Stimulated activated CD4-positive, alpha-beta T cell treated with anti-CD3 and anti-CD28 coated beads, TNF-alpha, amount 100 ng/mL, for 24 hours (primary cell): Measurements from ENCODE around the gene CCDC88B.
"Not testable (repeated sequence)": the region's sequence is repeated elsewhere in the genome, so short reads cannot be mapped to it uniquely, and the experiment has no call there.

Experiments
- DNase-seq, 3 experiments: peaks; one replicate each; pipeline ENCODE4 v3.0.0-alpha.2; 2020; ENCODE audit warnings: low read depth in 3 of 3

CCDC88B gene

DNA sequence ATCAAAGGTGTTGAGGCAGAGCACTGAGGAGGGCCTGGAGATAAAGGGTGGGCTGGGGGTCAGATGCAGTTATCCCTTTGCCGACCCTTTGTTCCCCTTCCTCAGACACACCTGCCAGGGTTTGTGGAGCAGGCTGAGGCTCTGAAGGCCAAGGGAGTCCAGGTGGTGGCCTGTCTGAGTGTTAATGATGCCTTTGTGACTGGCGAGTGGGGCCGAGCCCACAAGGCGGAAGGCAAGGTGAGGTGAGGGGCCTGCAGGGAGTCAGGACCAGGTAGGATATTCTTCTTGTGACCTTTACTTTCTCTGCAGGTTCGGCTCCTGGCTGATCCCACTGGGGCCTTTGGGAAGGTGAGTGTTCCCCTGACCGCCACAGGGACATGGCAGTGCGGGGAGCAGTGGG lies 19.4 kb upstream of the CCDC88B start:
- DNase-seq: no peak

- no peak for DNase-seq
These were observed 19.0 kb upstream of the CCDC88B start for GRCh38 chr11:64321026-64321425.

- no peak for DNase-seq
These were observed 18.5 kb upstream of the CCDC88B start for GRCh38 chr11:64321533-64321932.

DNA sequence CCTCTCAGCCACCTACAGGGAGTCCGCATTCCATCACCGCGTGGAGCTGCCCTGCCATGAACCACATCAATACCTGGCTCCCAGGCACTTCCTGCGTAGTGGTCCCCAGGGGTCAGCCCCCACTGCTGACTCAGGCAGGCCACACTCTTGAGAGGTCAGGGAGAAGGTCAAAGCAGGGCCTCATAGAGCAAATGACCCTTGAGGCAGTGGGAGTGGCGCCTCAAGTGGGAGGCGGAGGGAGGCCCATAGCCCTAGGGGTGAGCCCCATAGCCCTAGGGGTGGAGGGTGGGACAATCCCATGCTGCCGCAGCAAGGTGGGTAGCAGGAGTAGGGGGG lies 17.1 kb upstream of the CCDC88B start:
- no peak for DNase-seq

- no peak for DNase-seq
These were observed 16.6 kb upstream of the CCDC88B start for GRCh38 chr11:64323373-64323772.

DNA sequence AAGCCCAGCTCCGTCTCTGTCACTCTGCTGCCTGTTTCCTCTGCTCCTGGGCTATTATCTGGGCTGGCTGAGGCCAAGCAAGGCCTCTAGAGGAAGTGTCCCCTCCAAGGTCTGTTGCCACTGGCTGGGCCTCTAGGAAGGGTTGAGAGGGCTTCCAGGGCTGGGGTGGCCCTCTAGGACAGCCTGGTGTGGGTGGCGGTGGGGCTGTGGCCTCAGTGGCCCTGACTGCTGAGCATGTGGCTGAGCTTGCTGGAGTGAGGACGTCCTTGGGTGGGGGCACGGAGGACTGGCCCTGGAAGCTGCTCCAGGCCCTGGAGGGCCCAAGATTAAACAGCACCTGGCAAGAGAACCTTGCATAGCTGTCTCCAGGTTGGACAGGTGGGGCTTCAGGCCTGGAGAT lies 16.0 kb upstream of the CCDC88B start:
- DNase-seq: not testable (repeated sequence)

DNA sequence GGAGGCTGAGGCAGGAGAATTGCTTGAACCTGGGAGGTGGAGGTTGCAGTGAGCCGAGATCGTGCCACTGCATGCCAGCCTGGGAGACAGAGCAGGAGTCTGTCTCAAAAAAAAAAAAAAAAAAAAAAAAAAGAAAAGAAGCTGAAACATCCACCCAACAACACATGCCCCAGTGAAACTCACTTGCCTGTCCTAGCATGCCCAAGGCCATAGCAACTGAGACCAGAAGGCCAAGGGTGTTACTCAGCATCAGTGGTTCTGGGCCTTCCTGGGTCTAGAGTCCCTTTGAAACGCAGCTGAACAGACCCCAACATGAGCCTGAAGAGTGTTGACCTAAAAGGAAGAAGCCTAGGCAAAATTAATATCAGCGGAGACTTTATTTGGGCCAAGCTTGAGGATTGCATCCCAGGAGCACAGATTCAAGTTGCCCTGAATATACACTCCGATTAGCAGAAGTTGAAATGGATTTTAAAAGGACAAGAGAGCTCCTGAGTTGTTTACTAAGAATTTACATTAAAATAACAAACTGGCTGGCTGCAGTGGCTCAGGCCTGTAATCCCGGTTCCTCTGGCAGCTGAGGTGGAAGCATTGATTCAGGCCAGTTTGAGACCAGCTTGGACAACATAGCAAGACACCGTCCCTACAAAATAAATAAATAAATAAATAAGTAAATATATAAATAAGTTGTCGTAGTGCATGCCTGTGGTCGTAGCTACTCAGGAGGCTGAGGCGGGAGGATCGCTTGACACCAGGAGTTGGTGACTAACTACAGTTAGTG lies 15.1 kb upstream of the CCDC88B start:
- no peak for DNase-seq

DNA sequence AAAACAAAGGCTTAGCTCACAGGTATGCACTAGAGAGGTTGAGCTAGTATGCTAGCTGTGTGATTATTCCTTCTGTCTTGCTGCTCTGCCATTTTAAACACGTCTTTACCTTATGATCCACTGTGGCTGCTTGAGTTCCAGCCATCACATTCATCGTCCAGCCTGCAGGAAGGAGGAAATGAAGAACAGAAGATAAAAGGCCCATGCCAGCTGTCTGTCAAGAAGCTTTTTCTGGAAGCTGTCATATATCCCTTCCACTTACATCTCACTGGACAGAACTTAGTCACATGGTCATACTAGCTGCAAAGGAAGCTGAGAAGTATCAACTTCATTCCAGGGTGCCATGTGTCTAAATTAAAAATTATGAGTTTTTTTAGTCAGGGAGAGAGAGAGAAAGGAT lies 12.6 kb upstream of the CCDC88B start:
- DNase-seq: no peak

DNA sequence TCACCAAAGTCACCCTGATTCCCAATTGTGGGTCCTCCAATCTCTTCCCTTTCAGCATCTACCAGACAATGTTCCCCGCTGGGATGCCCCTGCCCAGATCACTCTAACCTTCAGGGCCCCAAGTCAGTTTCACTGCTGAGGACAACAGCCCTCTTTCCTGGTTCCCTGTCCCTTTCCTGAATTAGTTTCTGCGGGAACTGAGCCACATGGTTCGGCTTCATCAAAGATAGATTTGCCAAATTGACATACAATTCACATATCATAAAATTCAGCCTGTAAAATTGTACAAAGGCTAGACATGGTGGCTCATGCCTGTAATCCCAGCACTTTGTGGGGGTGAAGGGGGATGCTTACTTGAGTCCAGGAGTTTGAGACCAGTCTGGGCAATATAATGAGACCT lies 12.0 kb upstream of the CCDC88B start:
- DNase-seq: no peak

DNA sequence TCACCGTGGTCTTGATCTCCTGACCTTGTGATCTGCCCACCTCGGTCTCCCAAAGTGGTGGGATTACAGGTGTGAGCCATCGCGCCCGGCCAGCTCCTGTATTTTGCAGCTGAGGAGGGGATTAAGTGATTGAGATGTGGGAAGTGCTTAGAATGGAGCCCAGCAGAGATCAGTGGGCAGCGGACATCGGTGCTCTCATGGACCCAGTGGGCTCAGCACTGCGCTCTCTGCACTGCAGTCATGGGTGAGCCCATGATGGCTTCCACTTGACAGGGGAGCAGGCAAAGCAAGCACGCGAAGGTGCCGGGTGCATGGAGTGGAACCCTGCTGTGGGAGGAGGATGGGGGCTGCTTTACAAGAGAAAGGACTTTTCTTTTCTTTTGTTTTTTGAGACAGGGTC lies 9.1 kb upstream of the CCDC88B start:
- no peak for DNase-seq

DNA sequence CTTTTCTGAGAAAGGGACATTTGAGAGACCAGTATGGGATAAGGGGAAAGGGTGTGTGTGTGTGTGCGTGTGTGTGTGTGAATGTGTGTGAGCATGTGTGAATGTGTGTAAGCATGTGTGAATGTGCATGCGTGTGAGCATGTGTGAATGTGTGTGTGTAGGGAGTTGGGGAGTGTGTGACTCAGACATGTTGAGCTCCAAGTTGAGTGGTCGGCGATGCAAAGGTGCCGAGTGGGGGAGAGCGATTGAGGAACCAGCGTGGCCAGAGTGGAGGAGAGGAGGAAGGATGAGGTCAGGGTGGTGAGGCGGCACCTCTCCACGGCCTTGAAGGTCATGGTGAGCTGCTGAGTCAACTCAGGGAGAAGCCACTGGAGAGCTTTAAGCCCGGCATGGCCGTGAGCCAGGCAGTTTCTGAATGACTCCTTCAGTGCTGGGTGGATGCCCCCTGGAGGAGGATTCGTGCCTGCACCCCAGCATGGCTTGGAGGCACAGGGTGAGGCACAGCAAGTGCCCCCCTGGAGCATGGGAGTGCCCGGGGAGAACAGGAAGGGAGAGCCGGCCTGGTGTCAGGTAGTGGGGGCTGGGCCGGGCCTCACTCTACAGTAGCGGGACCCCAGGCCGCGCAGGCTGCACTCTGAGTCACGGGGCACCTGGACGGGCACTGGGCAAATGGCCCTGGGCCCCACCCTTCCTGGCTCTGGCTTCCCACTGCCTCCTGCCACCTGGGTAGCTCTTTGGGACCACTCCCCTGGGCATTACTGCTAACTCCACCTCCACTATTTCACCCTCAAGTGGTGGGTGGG lies 8.2 kb upstream of the CCDC88B start:
- DNase-seq: peak in 2 of 3 experiments; percentile 52 to 77

- DNase-seq: no peak
These were observed 6.4 kb upstream of the CCDC88B start for GRCh38 chr11:64333556-64333955.

DNA sequence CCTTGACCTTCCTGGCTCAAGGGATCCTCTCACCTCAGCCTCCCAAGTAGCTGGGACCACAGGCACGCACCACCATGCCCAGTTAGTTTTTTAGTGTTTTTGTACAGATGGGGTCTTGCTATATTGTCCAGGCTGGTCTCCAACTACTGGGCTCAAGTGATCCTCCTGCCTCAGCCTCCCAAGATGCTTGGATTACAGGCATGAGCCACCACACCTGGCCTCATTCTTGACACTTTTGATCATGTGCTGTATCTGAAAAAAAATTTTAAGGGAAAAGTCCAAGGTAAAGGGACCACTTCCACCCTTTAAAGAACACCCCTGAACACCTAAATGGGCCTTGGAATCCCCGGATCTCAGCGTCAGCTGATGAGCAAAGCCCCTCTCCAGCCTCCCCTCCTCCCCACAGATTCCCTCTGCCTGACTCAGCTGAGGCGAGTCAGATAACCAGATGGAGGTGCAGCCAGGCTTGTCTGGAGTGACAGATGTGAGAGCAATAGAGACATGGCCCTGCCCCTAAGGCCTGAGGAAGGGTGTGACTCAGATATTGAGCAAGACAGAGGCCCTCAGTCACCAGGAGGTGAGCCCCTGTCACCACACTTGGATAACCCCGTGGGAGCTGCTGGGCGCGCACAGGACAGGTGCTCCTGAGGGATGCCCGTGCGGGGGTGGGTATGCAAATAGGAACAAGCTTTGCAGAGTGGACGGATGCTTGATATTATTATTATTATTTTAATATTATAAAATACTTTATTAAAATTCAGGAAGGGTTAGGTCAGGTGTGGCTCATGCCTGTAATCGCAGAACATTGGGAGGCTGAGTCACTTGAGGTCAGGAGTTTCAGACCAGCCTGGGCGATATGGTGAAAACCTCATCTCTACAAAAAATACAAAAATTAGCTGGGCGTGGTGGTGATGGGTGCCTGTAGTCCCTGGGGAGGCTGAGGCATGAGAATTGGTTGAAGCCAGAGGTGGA lies 5.0 kb upstream of the CCDC88B start:
- peak in 1 of 3 experiments; percentile 43 for DNase-seq

DNA sequence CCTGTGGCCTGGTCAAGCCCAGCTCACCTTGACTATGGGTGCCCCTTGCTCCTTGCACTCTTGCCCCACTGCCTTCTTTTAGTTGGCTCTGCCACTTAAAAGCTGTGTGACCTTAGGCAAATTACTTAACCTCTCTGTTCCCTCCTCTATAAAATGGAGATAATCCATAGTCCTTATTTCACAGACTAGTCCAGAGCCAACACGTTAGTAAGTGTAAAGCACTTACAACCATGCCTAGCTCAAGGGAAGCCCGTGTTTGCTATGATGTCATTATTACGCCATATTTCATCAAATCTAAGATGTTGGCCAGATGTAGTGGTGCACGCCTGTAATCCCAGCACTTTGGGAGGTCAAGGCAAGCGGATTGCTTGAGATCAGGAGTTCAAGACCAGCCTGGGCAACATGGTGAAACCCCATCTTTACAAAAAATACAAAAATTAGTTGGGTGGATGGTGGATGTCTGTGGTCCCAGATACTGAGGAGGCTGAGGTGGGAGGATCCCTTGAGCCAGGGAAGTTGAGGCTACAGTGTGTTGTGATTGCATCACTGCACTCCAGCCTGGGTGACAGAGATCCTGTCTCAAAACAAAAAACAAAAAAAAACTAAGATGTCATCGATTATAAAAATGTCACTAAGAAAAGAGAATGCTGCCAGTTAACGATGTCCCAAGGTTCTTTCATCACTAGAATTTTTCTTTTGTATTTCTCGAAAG lies 2.3 kb upstream of the CCDC88B start:
- DNase-seq: no peak

- no peak for DNase-seq
These were observed 1.3 kb upstream of the CCDC88B start for GRCh38 chr11:64338716-64339115.

GRCh38 chr11:64339286-64339685 lies 718 bp upstream of the CCDC88B start:
- DNase-seq: no peak

DNA sequence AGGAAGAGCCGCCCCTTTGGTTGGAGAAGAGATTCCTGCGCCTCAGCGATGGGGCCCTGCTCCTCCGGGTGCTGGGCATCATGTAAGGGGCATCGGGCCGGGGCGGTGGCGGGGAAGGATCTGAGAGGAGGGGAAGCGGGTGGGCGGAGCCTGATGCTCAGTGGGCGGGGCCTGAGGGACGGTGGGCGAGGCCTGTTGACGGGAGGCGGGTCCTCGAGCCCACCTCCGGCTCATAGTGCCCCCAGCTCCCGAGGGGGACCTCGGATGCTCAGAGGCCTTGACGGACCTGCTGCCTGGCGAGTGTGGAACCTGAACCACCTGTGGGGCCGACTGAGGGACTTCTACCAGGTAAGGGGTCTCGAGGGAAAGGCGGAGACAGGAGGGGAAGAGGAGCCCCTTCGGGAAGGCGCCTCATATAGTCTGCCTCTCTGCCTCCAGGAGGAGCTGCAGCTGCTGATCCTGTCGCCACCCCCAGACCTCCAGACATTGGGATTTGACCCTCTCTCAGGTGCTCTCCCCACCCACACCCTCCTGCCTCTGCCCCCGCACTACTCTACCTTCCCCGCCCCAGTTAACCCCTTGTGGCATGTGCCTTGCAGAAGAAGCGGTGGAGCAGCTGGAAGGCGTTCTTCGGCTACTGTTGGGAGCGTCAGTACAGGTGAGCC lies 799 bp downstream of the CCDC88B start:
- DNase-seq: peak; percentile 62 to 81 (median 66)

- DNase-seq: no peak
These were observed 1.4 kb downstream of the CCDC88B start for GRCh38 chr11:64341429-64341828.

DNA sequence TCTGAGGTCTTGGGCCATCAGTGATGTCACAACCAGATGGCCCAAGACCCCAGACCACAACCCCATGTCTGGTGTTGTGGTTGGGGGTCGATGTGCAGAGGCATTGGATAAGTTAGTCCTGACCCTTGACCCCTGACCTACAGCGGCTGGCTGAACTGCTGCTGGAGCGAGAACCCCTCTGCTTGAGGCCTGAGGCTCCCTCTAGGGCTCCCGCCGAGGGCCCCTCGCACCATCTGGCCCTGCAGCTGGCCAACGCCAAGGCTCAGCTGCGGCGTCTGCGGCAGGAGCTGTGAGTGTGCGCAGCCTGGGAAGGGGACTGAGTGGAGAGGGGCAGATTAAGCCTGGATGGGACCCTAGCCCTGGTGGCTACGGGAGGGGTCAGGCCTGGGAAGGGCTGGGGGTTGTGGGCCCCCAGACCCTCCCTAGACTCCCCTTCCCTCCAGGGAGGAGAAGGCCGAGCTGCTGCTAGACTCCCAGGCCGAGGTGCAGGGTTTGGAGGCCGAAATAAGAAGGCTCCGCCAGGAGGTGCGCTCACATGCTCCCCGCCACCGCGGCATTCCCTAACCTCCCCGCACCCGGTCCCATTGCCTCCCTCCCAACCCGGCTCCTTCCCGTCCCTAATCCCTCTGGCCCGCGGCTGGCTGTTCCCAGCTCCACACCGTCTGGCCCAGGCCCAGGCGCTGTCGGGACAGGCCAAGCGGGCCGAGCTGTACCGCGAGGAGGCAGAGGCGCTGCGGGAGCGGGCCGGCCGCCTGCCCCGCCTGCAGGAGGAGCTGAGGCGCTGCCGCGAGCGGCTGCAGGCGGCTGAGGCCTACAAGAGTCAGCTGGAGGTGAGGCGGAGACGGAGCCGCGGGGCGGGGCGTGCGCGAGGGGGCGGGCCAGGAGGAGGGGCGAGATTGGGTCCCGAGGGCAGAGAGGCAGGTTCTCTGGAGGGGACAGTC lies 2.1 kb downstream of the CCDC88B start:
- DNase-seq: peak; percentile 78 to 93 (median 79)
